ENCODE data around the gene PRKCA.

PRKCA gene

DNA sequence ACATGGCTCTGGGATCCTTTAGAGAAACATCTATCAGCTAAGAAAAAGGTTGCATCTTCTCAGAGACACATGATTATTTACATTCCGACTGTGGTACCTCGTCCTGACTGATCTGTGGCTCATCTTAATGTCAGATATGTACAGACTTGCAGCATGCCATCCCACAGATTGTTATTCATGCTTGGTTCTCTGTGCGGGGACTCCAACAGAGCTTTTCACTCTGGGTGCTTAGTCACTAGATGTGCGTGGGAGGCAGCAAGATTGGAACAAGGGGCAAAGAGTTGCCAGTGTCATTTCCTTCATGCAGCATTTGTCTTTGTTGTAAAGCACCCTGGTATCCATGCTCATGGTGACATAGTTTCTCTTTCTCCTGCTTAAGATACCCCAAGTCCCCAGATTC is 353.4 kb downstream of the PRKCA start:
- TF ChIP-seq, protein P1, sequence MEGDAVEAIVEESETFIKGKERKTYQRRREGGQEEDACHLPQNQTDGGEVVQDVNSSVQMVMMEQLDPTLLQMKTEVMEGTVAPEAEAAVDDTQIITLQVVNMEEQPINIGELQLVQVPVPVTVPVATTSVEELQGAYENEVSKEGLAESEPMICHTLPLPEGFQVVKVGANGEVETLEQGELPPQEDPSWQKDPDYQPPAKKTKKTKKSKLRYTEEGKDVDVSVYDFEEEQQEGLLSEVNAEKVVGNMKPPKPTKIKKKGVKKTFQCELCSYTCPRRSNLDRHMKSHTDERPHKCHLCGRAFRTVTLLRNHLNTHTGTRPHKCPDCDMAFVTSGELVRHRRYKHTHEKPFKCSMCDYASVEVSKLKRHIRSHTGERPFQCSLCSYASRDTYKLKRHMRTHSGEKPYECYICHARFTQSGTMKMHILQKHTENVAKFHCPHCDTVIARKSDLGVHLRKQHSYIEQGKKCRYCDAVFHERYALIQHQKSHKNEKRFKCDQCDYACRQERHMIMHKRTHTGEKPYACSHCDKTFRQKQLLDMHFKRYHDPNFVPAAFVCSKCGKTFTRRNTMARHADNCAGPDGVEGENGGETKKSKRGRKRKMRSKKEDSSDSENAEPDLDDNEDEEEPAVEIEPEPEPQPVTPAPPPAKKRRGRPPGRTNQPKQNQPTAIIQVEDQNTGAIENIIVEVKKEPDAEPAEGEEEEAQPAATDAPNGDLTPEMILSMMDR (conservative IDR thresholded peaks at IDR 0.05; ENCODE audit: low read length), result no peak
- no peak for TF ChIP-seq EZH2phosphoT487 (IDR thresholded peaks at IDR 0.05; ENCODE audit: borderline replicate concordance)
- no peaks in the 10 kb centered on the region for H3K79me2 ChIP-seq (ENCODE audit: insufficient read depth, low read length)
- no peaks in the 10 kb centered on the region; the same call in 1 of the 2 replicates for H3K9me3 ChIP-seq (ENCODE audit: insufficient read depth, low read depth, low read length)
- H3K9ac ChIP-seq (ENCODE audit: low read depth, low read length, poor library complexity, severe bottlenecking), result no peak overlapping the region
- no peaks in the 10 kb centered on the region for H3F3A ChIP-seq (ENCODE audit: low read depth)
- H3K36me3 ChIP-seq (ENCODE audit: insufficient read depth, low read length), result no peaks in the 10 kb centered on the region
- no peak overlapping the region for H2AFZ ChIP-seq (ENCODE audit: low read length)
- no peak overlapping the region for H3K4me3 ChIP-seq (ENCODE audit: low read length, poor library complexity, severe bottlenecking)
- no peaks in the 10 kb centered on the region for H3K9me2 ChIP-seq (replicated peaks; ENCODE audit: low read depth, low read length)
- H3K4me2 ChIP-seq (ENCODE audit: low read depth, low read length, poor library complexity, severe bottlenecking), result no peak overlapping the region
- no peaks in the 10 kb centered on the region for H3K4me1 ChIP-seq (ENCODE audit: insufficient read depth, low read length, poor library complexity, severe bottlenecking)
- no peaks in the 10 kb centered on the region for H4K20me1 ChIP-seq (ENCODE audit: insufficient read depth, low read length, poor library complexity, severe bottlenecking)
- H3K27me3 ChIP-seq (ENCODE audit: insufficient read depth, low read length, poor library complexity, severe bottlenecking), result no peaks in the 10 kb centered on the region

DNA sequence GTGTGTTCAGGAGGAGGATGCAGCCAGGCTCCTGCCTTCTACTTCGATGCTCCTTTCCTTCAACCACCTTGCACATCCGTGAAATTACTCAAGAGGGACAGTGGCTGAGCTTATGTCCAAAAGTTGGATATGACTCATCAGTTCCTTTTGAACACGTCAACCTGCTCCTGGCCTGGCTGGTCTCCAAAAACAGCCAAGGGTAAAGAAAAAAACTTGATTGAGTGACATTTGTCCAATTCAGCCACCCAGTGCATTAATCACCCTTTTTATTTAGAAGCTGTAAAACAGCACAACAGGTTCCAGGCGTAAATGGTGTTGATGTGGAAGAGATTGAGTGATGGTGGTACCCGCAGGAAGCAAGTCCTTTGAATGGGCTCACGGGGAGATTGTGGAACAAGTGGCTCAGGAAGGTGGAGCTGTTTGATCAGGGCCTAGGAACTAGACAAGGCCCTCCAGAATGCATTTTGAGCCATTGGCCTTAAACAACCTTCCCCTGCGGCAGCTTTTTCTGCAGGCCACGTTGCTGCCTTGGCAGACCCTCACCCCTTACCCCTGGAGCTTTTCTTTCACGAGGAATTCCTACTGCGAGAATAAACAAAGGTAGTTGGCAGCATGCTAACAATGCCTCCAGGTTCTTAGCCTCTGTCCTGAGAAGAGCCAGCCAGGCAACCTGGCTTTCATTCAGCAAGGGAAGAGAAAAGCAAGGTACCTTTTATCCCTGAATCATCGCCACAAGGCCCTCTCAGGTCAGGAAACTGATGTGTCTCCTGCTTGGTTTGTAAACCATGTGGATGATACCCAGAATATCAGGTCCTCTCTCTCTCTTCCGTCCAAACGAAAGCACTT is 359.2 kb downstream of the PRKCA start:
- no peaks in the 10 kb centered on the region; the same call in 1 of the 2 replicates for H3K9me3 ChIP-seq (ENCODE audit: insufficient read depth, low read depth, low read length)
- H3K4me1 ChIP-seq (ENCODE audit: insufficient read depth, low read length, poor library complexity, severe bottlenecking), result no peaks in the 10 kb centered on the region
- H4K20me1 ChIP-seq (ENCODE audit: insufficient read depth, low read length, poor library complexity, severe bottlenecking), result no peaks in the 10 kb centered on the region
- H3K79me2 ChIP-seq (ENCODE audit: insufficient read depth, low read length), result no peaks in the 10 kb centered on the region
- no peak overlapping the region for H3K9ac ChIP-seq (ENCODE audit: low read depth, low read length, poor library complexity, severe bottlenecking)
- no peaks in the 10 kb centered on the region for H3F3A ChIP-seq (ENCODE audit: low read depth)
- no peak overlapping the region for H2AFZ ChIP-seq (ENCODE audit: low read length)
- H3K36me3 ChIP-seq (ENCODE audit: insufficient read depth, low read length), result no peaks in the 10 kb centered on the region
- H3K4me2 ChIP-seq (ENCODE audit: low read depth, low read length, poor library complexity, severe bottlenecking), result no peak overlapping the region
- H3K27me3 ChIP-seq (ENCODE audit: insufficient read depth, low read length, poor library complexity, severe bottlenecking), result no peaks in the 10 kb centered on the region
- H3K9me2 ChIP-seq (replicated peaks; ENCODE audit: low read depth, low read length), result no peaks in the 10 kb centered on the region
- TF ChIP-seq, protein P1 (conservative IDR thresholded peaks at IDR 0.05; ENCODE audit: low read length), result no peak
- no peak for TF ChIP-seq EZH2phosphoT487 (IDR thresholded peaks at IDR 0.05; ENCODE audit: borderline replicate concordance)
- H3K4me3 ChIP-seq (ENCODE audit: low read length, poor library complexity, severe bottlenecking), result no peak overlapping the region

DNA sequence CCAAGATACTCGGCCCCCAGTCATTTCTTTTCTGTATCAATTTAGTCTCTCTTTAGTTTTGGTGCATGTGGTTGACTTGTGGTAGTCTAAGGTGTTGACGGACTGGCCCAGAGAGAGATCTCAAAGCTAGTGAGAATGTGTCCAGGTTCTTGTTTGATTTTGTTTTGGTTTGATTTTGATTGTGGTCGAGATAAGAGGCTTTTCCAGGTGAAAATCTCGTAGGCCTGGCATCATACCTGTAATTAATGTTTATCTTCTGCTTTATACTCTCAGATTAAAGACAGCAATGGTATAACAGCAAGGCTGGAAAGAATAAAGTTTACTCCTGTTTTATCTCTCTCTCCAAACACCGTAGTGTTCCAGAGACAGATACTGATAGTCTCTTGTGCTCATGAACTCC is 360.1 kb downstream of the PRKCA start:
- H3K4me2 ChIP-seq (ENCODE audit: low read depth, low read length, poor library complexity, severe bottlenecking), result no peak overlapping the region
- TF ChIP-seq, protein P1 (conservative IDR thresholded peaks at IDR 0.05; ENCODE audit: low read length), result no peak
- no peak for TF ChIP-seq EZH2phosphoT487 (IDR thresholded peaks at IDR 0.05; ENCODE audit: borderline replicate concordance)
- H3K36me3 ChIP-seq (ENCODE audit: insufficient read depth, low read length), result no peaks in the 10 kb centered on the region
- no peak overlapping the region for H2AFZ ChIP-seq (ENCODE audit: low read length)
- H4K20me1 ChIP-seq (ENCODE audit: insufficient read depth, low read length, poor library complexity, severe bottlenecking), result no peaks in the 10 kb centered on the region
- no peaks in the 10 kb centered on the region for H3K27me3 ChIP-seq (ENCODE audit: insufficient read depth, low read length, poor library complexity, severe bottlenecking)
- H3K9me2 ChIP-seq (replicated peaks; ENCODE audit: low read depth, low read length), result no peaks in the 10 kb centered on the region
- H3K4me3 ChIP-seq (ENCODE audit: low read length, poor library complexity, severe bottlenecking), result no peak overlapping the region
- H3K9me3 ChIP-seq (ENCODE audit: insufficient read depth, low read depth, low read length), result no peaks in the 10 kb centered on the region; the same call in 1 of the 2 replicates
- no peaks in the 10 kb centered on the region for H3F3A ChIP-seq (ENCODE audit: low read depth)
- no peak overlapping the region for H3K9ac ChIP-seq (ENCODE audit: low read depth, low read length, poor library complexity, severe bottlenecking)
- no peaks in the 10 kb centered on the region for H3K79me2 ChIP-seq (ENCODE audit: insufficient read depth, low read length)
- H3K4me1 ChIP-seq (ENCODE audit: insufficient read depth, low read length, poor library complexity, severe bottlenecking), result peaks cover 7% of the 10 kb centered on the region
